Adrenal gland (tissue), 5 donors: ENCODE data around the gene BMP8A.

Experiments used
- CTCF ChIP-seq, 6 experiments: fragments of 450-650 bp in 4 of 6; fragments of 200-600 bp in 2 of 6; sonication (generic) in 1 of 6; IDR thresholded peaks; 1 replicate in 5 of 6; 2 replicates in 1 of 6; pipeline versions ENCODE4 v1.5.1 to v1.8.0; 2016 to 2021; ENCODE audit warnings: antibody characterized with exemption in 6 of 6, mild to moderate bottlenecking in 2 of 6, moderate library complexity in 1 of 6
- POLR2A ChIP-seq, 2 donors: fragments of 450-650 bp; IDR thresholded peaks; one replicate each; pipeline ENCODE4 v1.6.1; 2017; ENCODE audit warnings: antibody characterized with exemption in 2 of 2, mild to moderate bottlenecking in 2 of 2, moderate library complexity in 1 of 2
- donor health status: DM: no; HTN: no; CAD: no.

- TF ChIP-seq CTCF (IDR thresholded peaks at IDR 0.05): no peak
- TF ChIP-seq POLR2A (IDR thresholded peaks at IDR 0.05): no peak
These were observed 72.9 kb downstream of the BMP8A start for GRCh38 chr1:39564340-39564739.
